A673 (cell line): ENCODE data around the gene MMP1.

Source experiments
- CTCF ChIP-seq: fragments of 300-800, 200-600 bp; sonication (generic); conservative IDR thresholded peaks from 2 replicates; pipeline ENCODE4 v1.5.1; 2017; ENCODE audit warnings: low read depth, mild to moderate bottlenecking, antibody characterized with exemption, low read length, moderate library complexity, mixed read lengths
- EZH2 ChIP-seq: fragments of 200-600 bp; sonication (generic); IDR thresholded peaks from 2 replicates; pipeline ENCODE4 v1.6.1; 2017; ENCODE audit warnings: borderline replicate concordance, low read depth, mild to moderate bottlenecking, mixed read lengths, antibody characterized with exemption, low read length; ENCODE audit not compliant: poor library complexity, severe bottlenecking

- TF ChIP-seq CTCF (no peak), EZH2 (no peak)
Measured at GRCh38 chr11:102833731-102834130, 35.8 kb upstream of the MMP1 start.
